HG03521 (cell line): Measurements from ENCODE around the gene PTPRU.

ENCODE experiments used
- ATAC-seq: cut with Tn5 transposase; IDR thresholded peaks from one replicate; pipeline ENCODE4 v1.9.1; 2021; ENCODE audit warnings: mild to moderate bottlenecking, moderate library complexity; ENCODE audit not compliant: unreplicated experiment

The PTPRU gene

DNA sequence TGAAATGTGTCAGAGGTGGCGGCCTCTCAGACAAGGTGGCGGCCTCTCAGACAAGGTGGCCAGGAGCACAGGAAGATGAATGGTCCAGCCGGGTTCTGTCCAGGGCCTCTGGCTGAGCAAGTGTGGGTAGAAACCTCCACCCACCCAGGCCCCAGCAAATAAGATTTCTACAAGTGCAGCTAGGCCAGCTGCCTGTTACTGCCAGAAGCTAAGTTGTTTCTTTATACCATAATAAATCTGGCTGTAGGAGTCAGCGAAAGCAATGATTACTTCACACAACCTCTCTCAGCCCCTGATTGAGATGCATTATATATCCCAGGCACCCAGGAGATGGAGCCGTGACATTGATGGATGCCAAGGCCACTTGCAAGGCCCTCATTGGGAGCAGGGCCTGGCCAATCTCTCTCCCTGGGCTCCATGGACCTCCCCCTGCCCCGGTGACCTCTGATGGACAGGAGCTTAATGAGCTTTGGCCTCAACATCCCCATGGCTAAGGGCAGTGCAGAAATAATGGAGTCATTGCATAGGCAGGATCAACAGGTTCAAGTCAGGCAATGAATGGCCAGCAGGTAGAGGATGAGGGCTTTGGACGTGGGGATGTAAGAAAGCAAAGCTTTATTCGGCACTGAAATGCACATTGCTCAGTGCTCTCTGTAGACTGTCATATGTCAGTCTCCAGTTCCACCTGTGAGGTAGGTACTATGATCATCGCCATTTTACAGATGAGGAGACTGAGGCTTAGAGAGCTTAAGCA lies 92.9 kb downstream of the PTPRU start:
- no peak for ATAC-seq

DNA sequence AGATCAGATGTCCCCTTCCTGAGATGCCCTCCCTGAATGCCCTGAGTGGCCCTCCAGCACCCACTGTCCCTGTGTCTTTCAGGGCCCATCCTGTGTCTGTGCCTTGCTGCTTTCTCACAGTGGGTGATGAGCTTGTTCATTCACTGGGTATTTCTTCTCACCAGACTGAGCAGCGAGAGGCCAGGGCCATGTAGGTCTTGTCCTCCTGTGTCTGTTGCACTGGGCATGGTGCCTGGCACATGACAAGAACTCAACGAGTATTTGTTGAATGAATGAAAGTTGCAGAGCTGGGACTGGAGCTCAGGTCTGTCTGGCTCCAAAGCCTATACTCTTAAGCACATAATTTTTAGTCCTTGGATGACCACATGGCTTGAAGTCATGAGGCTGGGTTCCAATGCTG lies 93.8 kb downstream of the PTPRU start:
- no peak for ATAC-seq

DNA sequence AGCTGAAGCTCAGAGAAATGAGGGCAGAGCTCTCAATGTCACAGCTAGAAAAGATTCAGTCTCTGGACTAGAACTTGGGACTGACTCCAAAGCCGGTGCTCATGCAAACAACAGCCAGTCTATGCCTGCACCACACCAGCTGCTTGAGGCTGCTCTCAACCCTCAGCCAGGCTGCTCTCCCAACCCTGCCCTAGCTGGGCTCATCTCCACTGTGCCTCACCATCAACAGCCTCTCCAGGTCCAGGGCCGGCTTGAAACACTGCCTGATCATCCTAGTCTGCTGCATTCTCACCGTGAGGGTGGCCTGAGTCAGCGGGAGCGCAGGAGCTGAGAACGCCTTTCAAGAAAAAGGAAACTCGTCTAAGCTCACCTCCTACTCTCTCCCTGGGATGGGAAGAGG lies 94.5 kb downstream of the PTPRU start:
- ATAC-seq: no peak

DNA sequence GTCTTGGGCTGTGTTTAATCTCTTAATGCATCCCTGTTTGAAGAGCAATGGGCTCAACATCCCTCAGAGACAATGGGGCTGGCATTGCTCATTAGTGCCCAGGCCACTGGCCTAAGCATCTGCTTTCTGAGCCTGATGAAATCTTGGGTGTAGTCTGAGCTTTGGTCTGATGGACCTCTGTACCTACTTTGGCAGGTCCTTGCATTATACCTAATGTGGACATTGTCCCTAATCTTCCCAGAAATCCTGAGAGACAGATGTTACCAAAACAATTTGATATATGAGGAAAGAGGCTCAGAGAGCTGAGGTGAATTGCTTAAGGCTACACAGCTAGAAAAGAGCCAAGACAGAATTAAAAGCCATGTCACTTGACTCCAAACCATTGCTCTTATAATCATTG lies 95.0 kb downstream of the PTPRU start:
- ATAC-seq: no peak

DNA sequence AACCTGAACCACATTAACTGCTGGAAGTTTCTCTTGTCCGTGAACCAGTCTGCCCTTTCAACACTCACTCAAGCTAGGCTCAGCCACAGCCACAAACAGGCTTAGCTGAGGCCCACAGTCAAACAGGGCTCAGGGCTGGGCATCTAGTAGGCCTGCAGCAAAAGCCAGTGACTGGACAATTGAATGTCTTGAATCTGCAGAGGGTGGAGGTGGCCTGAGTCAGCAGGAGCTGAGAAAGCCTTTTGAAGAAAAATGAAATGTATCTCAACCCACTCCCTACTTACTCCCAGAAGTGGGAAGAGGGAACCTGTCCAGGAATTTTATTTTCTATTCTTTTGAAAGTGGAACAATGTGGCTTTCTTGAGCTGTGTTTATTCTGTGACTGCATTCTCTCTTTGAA lies 95.4 kb downstream of the PTPRU start:
- ATAC-seq: no peak

DNA sequence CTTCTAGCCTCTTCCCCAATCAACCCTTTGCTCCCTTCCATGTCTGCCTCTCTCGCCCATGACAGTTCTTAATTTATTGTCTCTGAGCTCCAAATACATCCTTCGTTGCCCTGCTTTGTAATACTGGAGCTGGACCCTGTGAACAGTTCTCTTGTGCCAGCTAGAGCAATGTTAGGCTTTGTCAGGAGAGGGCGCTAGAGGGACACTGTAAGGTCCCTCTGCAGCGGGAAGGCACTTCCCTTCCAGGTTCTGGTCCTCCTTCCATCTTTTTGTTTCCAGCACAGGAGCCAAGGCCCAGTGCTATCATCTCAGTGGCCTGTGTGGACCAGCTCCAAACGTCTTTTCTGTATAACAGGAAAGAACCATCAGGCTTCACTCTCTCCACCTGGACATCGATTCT lies 95.9 kb downstream of the PTPRU start:
- ATAC-seq: no peak

DNA sequence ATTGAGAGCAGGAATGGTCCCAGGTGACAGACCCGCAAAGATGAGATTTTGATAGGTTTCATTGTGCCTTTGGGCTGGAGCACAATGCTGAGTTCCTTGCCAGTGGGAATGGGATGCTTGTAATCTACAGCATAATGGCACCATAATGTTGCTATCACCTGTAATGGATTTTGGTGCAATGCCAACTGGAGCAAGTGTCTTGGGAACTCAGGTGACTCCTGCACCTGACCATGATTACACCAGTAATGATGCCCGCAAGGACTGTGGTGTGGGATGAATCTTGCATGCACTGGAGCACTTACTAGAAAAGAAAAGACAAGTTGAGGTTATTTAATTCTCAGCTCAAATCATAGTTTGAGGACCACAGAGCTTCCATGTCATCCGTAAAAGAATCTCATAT lies 96.7 kb downstream of the PTPRU start:
- ATAC-seq: no peak

DNA sequence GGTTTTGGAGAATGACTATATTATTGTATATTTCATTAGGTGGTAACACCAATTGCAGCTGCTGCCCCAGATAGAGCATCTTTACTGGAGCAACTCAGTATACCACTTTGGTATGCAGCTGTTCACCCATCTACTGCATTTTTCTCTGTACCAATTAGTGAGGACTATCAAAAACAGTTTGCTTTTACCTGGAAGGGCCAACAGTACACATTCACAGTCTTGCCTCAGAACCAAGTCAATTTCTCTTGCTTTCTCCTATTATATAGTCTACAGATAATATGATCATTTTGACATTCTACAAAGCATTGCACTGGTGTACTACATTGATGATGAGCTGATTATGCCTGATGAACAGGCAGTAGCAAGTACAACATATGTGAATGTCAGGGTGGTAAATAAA lies 99.3 kb downstream of the PTPRU start:
- no peak for ATAC-seq

DNA sequence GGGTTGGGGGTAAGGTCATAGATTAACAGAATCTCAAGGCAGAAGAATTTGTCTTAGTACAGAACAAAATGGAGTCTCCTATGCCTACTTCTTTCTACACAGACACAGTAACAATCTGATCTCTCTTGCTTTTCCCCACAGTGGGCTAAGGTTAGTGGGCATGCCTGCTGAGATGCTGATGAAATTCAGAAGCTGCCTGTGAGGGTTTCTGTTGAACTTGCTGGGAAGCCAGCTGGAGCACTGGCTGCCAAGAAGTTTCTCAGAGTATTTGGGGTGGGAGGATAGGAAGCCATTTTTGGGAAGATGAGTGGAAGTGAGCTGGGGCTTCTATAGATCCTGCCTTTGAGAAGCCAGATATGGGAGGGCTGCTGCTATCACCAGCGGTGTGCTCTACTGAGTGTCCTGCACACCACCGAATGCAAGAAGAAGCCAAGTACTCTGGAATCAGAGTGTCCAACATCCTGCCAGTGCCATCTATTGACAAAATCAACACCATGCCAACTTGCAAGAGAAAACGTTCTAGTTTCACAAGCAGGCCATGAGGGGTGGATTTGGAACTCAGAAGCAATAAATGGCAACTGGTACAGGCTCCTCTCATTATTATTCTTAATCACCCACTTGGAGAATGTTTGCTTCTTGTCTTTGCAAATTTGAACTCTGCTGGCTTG lies 102.7 kb downstream of the PTPRU start:
- no peak for ATAC-seq

DNA sequence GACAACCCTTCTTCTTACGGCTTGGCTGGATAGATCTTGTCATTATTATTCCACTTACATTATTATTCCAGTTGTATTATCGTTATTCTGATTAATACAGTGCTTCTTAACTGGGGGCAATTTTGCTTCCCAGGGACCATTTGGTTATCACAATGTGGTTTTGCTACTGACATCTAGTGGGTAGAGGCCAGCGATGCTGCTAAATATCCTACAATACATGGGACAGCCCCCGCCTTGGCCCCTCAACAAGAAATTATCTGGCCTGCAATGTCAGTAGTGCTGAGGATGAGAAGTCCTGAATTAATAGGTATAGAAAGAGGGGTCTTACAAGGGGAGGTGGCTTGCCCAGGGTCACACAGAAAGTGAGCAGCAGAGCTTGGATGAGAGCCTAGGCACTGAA lies 105.6 kb downstream of the PTPRU start:
- no peak for ATAC-seq

DNA sequence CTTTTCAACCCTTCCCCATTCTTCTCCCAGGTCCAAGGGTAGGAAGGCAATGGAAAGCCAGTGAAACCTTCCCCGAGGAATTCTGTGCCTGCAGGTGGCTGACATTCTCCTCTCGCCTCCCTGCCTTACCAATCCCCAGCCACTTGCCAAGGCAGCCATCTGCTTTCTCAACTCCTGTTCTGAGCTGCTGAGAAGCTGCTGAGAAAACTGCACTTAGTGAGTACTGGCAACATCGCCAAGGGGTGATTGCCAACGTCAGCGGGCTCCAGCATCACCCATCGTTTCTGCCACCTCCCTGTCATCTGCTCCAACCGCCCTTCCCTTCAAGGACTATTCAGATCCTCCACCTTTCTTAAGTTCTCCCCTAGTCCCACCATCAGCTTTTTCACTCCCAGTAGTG lies 106.0 kb downstream of the PTPRU start:
- no peak for ATAC-seq

DNA sequence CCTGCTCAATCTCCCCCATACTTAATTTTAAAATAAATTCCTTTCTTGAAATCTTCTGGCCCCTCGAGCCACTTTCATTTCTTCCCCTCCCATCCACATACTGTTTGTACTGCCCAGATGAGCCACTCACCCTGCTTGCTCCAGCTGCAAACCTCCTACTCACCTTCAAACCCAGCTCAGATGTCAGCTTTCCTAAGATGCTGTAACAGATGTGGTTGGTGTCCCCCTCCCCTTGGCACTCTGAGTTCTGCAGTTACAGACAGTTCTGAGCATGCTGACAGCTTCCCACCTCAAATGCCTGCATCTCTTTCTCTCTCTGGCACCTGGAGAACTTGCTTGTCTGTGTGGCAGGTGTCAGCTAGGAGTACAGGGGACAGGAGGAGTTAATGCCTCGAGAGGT lies 106.7 kb downstream of the PTPRU start:
- no peak for ATAC-seq

DNA sequence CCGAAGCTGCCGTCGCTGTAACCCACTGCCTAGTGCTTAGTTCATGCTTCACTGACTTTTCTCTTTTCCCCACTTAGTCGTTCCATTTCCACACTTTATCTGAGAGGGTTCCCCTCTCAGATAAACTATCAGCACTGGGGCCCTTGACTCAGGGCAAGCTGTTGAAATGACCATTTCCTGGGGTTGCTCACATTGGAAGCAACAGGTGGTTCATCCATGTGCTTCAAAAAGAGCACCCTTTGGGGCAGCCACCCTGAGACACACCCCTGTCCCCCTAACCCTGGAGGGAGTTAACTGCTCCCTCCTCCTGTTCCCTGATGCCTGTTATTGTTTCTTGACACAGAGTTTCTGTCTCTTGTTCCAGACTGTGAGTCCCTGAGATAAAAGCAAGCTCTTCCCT lies 107.2 kb downstream of the PTPRU start:
- ATAC-seq: no peak

DNA sequence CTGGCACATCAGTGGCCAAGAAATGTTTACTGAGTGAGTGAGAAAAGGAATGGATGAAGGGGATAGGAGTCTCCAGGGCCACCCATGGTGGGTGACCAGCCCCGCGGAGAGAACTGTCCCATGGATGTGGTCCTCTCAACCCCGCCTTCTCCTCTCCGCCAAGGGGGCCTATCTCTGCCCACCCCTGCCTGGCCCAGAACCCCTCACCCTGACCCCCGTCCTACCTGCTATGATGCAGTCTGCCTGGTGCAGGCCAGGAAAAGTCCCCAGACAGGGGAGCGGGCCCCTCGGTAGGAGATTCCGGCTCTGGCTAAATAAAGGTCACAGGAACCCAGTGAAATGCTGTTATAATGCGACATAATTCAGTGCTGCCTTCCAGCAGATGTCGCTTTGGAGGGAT lies 107.6 kb downstream of the PTPRU start:
- ATAC-seq: no peak

DNA sequence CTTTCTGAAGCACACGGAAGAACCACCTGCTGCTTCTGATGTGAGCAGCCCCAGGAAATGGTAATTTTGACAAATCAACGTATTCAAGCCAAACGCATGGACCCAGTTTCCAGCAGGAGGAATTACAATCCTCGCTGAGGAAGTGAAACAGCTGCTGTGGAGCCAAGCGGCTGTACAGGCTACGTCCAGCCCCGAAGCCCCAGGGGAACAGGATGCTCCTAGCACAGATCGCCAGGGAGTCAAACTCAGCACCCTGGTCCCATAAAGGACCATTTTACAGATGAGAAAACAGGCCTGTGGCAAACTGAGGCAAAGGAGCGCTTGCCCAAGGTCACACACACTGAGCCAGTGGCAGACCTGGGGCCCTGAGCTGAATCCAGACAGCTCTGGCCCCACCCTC lies 108.0 kb downstream of the PTPRU start:
- no peak for ATAC-seq

DNA sequence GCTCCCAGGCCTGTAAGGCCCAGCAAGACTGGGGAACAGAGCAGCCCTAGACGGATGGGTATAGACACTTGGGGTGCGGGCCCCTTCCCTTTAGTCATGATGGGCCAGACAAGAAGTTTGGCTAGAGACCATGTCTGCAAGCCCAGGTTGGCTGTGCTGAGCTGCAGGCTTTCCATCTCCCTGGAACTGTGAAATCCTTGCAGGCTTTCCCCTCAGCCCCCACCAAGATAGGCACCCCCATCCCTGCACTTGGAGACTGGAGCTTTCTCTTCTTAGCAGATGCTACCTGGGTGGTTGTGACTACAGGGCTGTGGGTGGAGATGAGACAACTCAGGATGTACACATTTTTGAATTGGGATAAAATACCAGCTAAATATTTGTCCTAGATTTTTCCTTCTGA lies 110.3 kb downstream of the PTPRU start:
- no peak for ATAC-seq

DNA sequence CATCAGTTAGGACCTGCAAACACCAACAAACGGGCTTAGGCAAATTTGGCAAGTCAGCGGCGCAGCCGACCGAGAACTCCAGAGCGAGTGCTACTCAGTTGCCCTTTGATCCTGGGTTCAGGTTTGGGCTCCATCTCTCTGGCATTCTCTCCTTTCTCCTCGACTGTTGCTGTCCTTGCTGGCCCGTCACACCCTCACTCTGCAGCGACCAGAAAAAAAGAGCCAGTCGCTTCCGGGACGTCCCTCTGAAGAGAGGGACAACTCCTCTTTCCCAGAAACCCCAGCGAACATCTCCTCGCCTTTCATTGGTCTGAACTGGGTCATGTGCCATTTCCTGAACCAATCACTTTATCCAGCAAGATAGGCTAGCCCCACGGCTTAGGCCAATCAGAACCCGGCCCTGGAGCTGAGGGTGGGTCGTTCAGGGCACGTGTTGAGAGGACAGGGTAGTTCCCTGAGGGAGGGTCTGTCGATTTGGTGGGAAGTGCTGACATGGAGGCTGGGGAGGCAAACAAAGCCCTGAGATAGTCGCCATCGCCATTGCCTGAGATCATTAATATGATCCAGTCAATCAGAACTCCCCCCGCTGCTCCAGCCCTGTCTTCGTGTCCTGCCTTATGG lies 113.7 kb downstream of the PTPRU start:
- ATAC-seq: no peak

DNA sequence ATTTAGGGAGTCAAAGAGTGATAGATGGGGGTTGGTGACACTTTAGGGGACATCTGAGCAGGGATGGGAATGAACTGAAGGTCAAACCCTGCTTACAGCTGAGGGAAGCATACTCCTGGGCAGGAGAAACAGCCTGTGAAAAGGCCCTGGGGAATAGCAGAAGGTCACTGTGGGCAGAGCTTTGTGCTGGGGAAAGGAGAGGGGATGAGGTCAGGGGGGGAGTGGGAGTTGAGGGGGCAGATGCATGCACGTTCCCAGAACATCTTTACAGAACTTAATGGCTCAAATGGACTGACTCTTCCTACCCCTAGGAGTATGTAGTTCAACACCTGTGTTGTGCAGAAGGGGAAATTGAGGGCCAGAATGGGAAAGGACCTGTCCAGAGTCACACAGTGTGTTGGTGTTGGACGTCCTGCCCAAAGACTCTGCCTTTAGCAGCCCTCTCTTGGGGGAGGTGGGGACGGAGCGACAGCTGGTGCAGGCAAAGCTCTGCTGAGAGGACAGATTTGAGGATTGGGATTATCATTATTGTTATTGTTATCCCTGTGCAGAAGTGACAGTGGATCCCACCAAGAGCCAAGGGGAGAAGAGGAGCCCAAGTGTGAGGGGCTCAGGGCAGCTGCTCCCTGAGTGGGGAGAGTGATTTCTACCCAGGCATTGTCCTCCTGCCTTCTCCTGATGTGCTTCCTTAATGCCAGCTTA lies 116.5 kb downstream of the PTPRU start:
- no peak for ATAC-seq

DNA sequence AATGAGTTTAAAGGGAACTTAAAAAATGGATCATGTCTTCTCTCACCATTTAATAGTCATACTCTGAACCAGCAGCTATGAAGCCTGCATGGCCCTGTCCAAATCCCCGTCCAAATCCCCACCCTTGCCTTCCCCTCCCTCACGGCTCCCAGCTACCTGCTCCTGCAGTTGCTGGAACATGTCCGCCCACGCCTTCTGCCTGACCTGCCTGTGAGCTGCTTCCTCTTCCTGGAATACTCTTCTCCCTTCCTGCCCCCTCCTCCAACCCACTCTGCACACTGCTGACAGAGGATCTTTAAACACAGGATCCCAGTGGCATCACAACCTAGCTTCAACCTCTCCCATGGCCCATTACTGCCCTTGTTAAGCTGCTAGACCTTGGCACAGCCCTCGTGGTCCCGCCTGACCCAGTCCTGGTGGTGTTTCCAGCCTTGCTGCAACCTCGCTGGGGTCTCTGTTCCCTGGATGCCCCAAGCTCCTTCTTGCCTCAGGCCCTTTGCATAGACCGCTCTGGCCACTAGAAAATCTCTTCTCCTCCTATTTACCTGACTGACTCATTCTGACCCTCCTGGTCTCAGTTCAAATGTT lies 118.3 kb downstream of the PTPRU start:
- ATAC-seq: no peak

DNA sequence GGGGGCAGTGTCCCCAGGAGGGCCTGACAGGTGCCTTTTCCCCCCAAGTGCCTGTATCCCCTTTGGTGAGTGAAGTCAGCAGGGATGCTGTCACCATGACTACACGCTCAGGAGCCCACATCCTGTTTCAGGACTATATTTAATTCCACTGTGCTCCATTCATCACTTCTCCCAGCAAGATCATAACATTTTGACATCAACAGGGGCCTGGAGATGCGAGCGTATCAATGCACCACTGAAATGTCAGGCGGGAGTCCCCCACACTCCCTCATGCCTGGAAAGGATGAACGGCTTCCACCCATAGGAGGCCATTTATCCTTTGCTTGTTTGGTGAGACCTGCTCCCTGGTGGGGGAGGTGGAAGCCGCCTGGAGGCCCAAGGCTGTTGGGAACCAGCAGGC lies 119.1 kb downstream of the PTPRU start:
- ATAC-seq: no peak

DNA sequence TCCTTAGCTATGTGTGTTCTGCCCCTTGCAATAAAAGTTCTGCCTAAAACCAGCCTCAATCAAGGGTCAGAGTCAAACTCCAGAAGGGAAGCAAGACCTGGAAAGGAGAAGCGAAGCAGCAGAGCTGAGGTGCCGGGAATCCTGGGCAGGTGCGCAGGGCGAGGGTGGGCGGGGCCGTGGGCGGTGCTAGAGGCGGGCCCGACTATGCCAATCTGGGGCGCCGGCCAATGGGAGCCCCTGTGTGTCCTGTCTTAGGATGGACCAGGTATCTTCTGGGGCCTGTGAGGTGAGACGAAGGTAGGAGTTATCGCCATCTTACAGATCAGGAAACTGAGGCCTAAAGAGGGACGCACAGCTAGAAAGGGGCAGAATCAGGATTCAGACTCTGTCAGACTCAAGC lies 120.3 kb downstream of the PTPRU start:
- no peak for ATAC-seq
